Panc1 (cell line): ENCODE data around the gene CNR2. TPM values are rescaled to one million over a fixed set of nuclear protein-coding genes. Genes with fewer than 3 reads are reported as not detected.

ENCODE experiments used
- ATAC-seq: fragments of 200-7000 bp; cut with Tn5 transposase; 2 replicates; pipeline ENCODE4 v1.9.1; 2020; ENCODE audit warnings: mild to moderate bottlenecking, moderate library complexity
- BruUV-seq: library from RNA; stranded (reverse); fragments of 400-500 nt; replicated peaks from 2 replicates; lab custom pipeline; 2021; lab: Mats Ljungman, UMichigan
- CTCF ChIA-PET: fragments of 300-600 bp; sonication (Branson Sonifier 250); formaldehyde crosslinking; loops from one replicate; lab custom pipeline; 2022; ENCODE audit warnings: antibody characterized with exemption; lab: Charles Lee
- POLR2A ChIA-PET: fragments of 300-600 bp; sonication (Branson Sonifier 250); formaldehyde crosslinking; loops from one replicate; lab custom pipeline; 2022; ENCODE audit warnings: antibody characterized with exemption; lab: Charles Lee
- DNase-seq: peaks from one replicate; pipeline ENCODE4 v3.0.0-alpha.2; 2010; ENCODE audit warnings: low read depth, low spot score
- H3K27ac ChIP-seq: 2 replicates; pipeline ENCODE4 v1.5.1; 2011; ENCODE audit warnings: mild to moderate bottlenecking, low read length, inconsistent platforms
- H3K27me3 ChIP-seq: fragments of 200-500 bp; sonication (Bioruptor generic); 2 replicates; pipeline ENCODE4 v1.6.0; 2014; ENCODE audit warnings: low read length, inconsistent platforms; ENCODE audit not compliant: control insufficient read depth, insufficient read depth
- H3K36me3 ChIP-seq: fragments of 200-500 bp; sonication (Bioruptor generic); 2 replicates; pipeline ENCODE4 v1.5.1; 2014; ENCODE audit warnings: inconsistent platforms, mild to moderate bottlenecking, low read length, moderate library complexity; ENCODE audit not compliant: control insufficient read depth, insufficient read depth
- H3K4me1 ChIP-seq: 2 replicates; pipeline ENCODE4 v1.5.1; 2011; ENCODE audit warnings: inconsistent platforms, mild to moderate bottlenecking, low read length, moderate library complexity; ENCODE audit not compliant: control insufficient read depth, insufficient read depth
- H3K4me3 ChIP-seq, 2 experiments: 2 replicates each; pipeline ENCODE4 v1.5.1; 2011 to 2012; ENCODE audit warnings: low read depth in 2 of 2, low read length in 2 of 2, mild to moderate bottlenecking in 2 of 2, inconsistent platforms in 1 of 2, moderate library complexity in 1 of 2
- H3K9me3 ChIP-seq: fragments of 200-500 bp; sonication (Bioruptor generic); 2 replicates; pipeline ENCODE4 v1.5.1; 2014; ENCODE audit warnings: low read depth, mild to moderate bottlenecking, inconsistent platforms, low read length, moderate library complexity; ENCODE audit not compliant: control insufficient read depth, insufficient read depth
- POLR2AphosphoS5 ChIP-seq: IDR thresholded peaks from 2 replicates; pipeline ENCODE4 v1.6.1; 2012; ENCODE audit warnings: mild to moderate bottlenecking, low read depth, low read length, moderate library complexity
- SIN3A ChIP-seq: IDR thresholded peaks from 2 replicates; pipeline ENCODE4 v1.6.1; 2012; ENCODE audit warnings: low read depth, mild to moderate bottlenecking, low read length, moderate library complexity, borderline replicate concordance; ENCODE audit not compliant: insufficient read depth
- TCF7L2 ChIP-seq: IDR thresholded peaks from 2 replicates; pipeline ENCODE4 v1.6.1; 2011; ENCODE audit warnings: mild to moderate bottlenecking, low read depth, low read length, inconsistent platforms
- in situ Hi-C: cut with HindIII; loops from 2 replicates; pipeline ENCODE4 v1.10.0; 2016; ENCODE audit warnings: low sequenced_read_pairs, low pct_unique_long_range_greater_than_20kb
- intact Hi-C: fragments of 100-400 bp; cut with micrococcal nuclease; formaldehyde crosslinking; loops from one replicate; pipeline ENCODE4 v1.10.0; 2022; ENCODE audit not compliant: unreplicated experiment
- total RNA-seq: library from RNA; stranded (reverse); gene quantifications from one replicate; pipeline ENCODE4 v1.2.1, GENCODE V29; 2021; ENCODE audit not compliant: unreplicated experiment
- TF ChIP-seq, protein P1 (sequence below), 2 experiments: IDR thresholded peaks; 2 replicates each; pipeline ENCODE4 v1.6.1; 2011 to 2012; ENCODE audit warnings: low read depth in 2 of 2, control low read depth in 1 of 2, low read length in 1 of 2, mild to moderate bottlenecking in 1 of 2, moderate library complexity in 1 of 2; ENCODE audit not compliant: insufficient read depth in 1 of 2
- TF ChIP-seq, protein P2 (sequence below): fragments of 450-650 bp; IDR thresholded peaks from 2 replicates; pipeline ENCODE4 v1.5.1; 2017; ENCODE audit warnings: mild to moderate bottlenecking

CNR2 gene
- total RNA-seq, 1 experiment from 2014 or later = not detected

DNA sequence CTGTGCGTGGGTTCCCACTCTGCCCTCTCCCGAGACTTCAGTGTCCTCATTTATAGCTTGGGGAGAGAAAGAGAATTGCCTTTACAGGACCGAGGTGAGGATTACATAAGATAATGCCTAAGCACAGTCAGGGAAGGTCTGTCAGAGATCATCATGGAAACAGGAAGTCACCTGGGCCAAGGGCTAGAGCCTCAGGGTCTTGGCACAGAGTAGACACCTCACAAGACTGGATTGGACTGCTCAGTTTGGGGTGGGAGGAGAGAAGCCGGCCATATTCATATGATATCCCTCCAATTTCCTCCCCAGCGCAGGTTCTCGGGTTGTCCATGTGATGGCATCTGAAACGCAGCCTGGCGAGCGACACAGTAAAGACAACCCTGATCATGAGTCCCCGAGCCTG lies 3.8 kb downstream of the CNR2 start:
- intact Hi-C loops = no loop called here
- TF ChIP-seq SIN3A = no peak
- no TSS peak for BruUV-seq

DNA sequence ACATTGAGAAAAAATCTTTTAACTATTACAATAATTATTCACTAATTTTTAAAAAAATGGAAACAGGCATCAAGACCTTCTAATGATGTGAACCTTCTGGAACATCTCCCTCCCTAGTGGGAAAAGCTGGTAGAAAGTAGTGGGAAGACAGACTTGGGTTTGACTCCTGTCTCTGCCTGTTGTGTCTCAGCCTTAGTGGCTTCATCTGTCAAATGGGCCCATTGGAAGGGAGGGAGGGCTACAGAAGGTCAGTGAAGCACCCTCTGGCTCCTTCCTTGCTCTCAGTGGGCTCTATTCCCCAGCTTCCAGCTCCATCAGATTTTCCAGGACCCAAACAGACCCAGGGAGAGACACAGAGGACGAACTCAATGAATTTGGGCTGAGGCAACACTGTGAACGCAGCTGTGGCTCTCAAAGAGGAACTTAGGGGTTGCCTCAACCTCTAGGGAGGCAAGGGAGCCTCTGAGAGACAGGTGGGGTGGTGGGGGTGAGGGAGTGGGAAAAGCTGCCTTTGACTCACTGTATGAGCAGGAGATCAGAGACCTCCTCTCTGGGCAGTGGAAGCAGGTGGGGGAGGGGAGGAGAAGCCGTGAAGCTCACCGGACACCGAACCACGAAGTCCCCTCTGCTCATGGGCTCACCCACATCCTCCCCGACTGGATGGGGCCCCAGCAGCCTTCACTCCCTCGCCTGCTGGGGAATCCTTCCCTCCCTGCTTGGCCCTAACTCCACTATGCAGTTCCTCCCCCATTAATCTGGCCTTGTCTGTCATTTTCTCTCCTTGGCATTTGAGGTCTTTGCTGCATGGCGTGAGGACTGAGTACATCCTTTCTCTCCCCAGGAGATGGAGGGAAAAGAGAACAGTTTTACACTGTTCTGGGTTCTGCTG lies 4.5 kb downstream of the CNR2 start:
- no peaks in the 10 kb centered on the region for H3K9me3 ChIP-seq
- no peak overlapping the region for H3K27ac ChIP-seq
- H3K36me3 ChIP-seq = no peaks in the 10 kb centered on the region
- CTCF ChIA-PET = interaction anchor here (1.4 kb wide), 1 partner anchor 8 kb away, joined by 4 read pairs; no protein-coding TSS in a partner anchor
- no peak overlapping the region for H3K4me3 ChIP-seq
- no peak for ATAC-seq
- peaks cover under 1% of the 10 kb centered on the region; the same call in 1 of the 2 replicates for H3K27me3 ChIP-seq
- TF ChIP-seq, protein P1, sequence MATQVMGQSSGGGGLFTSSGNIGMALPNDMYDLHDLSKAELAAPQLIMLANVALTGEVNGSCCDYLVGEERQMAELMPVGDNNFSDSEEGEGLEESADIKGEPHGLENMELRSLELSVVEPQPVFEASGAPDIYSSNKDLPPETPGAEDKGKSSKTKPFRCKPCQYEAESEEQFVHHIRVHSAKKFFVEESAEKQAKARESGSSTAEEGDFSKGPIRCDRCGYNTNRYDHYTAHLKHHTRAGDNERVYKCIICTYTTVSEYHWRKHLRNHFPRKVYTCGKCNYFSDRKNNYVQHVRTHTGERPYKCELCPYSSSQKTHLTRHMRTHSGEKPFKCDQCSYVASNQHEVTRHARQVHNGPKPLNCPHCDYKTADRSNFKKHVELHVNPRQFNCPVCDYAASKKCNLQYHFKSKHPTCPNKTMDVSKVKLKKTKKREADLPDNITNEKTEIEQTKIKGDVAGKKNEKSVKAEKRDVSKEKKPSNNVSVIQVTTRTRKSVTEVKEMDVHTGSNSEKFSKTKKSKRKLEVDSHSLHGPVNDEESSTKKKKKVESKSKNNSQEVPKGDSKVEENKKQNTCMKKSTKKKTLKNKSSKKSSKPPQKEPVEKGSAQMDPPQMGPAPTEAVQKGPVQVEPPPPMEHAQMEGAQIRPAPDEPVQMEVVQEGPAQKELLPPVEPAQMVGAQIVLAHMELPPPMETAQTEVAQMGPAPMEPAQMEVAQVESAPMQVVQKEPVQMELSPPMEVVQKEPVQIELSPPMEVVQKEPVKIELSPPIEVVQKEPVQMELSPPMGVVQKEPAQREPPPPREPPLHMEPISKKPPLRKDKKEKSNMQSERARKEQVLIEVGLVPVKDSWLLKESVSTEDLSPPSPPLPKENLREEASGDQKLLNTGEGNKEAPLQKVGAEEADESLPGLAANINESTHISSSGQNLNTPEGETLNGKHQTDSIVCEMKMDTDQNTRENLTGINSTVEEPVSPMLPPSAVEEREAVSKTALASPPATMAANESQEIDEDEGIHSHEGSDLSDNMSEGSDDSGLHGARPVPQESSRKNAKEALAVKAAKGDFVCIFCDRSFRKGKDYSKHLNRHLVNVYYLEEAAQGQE (IDR thresholded peaks at IDR 0.05; ENCODE audit: insufficient read depth in 1 of 2, low read depth in 2 of 2, low read length in 1 of 2) = no peak
- TF ChIP-seq SIN3A (no peak), POLR2AphosphoS5 (no peak), TCF7L2 (no peak)
- TF ChIP-seq, protein P2, sequence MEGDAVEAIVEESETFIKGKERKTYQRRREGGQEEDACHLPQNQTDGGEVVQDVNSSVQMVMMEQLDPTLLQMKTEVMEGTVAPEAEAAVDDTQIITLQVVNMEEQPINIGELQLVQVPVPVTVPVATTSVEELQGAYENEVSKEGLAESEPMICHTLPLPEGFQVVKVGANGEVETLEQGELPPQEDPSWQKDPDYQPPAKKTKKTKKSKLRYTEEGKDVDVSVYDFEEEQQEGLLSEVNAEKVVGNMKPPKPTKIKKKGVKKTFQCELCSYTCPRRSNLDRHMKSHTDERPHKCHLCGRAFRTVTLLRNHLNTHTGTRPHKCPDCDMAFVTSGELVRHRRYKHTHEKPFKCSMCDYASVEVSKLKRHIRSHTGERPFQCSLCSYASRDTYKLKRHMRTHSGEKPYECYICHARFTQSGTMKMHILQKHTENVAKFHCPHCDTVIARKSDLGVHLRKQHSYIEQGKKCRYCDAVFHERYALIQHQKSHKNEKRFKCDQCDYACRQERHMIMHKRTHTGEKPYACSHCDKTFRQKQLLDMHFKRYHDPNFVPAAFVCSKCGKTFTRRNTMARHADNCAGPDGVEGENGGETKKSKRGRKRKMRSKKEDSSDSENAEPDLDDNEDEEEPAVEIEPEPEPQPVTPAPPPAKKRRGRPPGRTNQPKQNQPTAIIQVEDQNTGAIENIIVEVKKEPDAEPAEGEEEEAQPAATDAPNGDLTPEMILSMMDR = no peak
- BruUV-seq = no TSS peak
- POLR2A ChIA-PET = interaction anchor here (0.6 kb wide), 1 partner anchor 209 kb away, joined by 4 read pairs; no protein-coding TSS in a partner anchor
- no peaks in the 10 kb centered on the region for H3K4me1 ChIP-seq
- DNase-seq = no peak
- intact Hi-C loops = no loop called here
- in situ Hi-C loops = no loop called here

More for the DNA sequence above, 3.8 kb downstream of the CNR2 start:
- H3K36me3 ChIP-seq = no peaks in the 10 kb centered on the region
- ChIA-PET CTCF (no interaction called here), POLR2A (no interaction called here)
- H3K4me3 ChIP-seq = no peak overlapping the region
- DNase-seq (no peak), ATAC-seq (no peak)
- in situ Hi-C loops = no loop called here
- H3K9me3 ChIP-seq = no peaks in the 10 kb centered on the region
- H3K27me3 ChIP-seq = no peaks in the 10 kb centered on the region
- H3K27ac ChIP-seq = no peak overlapping the region
- H3K4me1 ChIP-seq = no peaks in the 10 kb centered on the region
